Measurements from ENCODE around the gene FOXP4.

DNA sequence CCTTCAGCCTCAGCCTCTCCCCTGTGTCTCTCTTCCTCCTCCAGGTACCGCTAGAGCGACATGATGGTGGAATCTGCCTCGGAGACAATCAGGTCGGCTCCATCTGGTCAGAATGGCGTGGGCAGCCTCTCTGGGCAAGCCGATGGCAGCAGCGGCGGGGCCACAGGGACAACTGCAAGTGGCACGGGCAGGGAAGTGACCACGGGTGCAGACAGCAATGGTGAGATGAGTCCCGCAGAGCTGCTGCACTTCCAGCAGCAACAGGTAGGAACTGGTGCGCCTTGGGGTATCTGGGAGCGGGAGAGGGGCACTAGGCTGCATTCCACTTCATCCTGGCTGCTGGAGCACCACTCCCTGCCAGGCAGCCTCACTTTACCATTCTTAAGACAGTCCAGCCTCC is 19.5 kb downstream of the FOXP4 start:
- TF ChIP-seq, protein P1, sequence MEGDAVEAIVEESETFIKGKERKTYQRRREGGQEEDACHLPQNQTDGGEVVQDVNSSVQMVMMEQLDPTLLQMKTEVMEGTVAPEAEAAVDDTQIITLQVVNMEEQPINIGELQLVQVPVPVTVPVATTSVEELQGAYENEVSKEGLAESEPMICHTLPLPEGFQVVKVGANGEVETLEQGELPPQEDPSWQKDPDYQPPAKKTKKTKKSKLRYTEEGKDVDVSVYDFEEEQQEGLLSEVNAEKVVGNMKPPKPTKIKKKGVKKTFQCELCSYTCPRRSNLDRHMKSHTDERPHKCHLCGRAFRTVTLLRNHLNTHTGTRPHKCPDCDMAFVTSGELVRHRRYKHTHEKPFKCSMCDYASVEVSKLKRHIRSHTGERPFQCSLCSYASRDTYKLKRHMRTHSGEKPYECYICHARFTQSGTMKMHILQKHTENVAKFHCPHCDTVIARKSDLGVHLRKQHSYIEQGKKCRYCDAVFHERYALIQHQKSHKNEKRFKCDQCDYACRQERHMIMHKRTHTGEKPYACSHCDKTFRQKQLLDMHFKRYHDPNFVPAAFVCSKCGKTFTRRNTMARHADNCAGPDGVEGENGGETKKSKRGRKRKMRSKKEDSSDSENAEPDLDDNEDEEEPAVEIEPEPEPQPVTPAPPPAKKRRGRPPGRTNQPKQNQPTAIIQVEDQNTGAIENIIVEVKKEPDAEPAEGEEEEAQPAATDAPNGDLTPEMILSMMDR (conservative IDR thresholded peaks at IDR 0.05; ENCODE audit: low read length), result no peak
- TF ChIP-seq EZH2phosphoT487 (IDR thresholded peaks at IDR 0.05; ENCODE audit: borderline replicate concordance, low read depth, low read length), result no peak

Data from OCI-LY7 (cell line).